Mesothelial cell of epicardium (in vitro differentiated cells): ENCODE measurements around the gene MAN2B2. TPM values are rescaled to one million over a fixed set of nuclear protein-coding genes. Genes with fewer than 3 reads are reported as not detected.

Experiments
- DNase-seq, 2 experiments: peaks; one replicate each; pipeline ENCODE4 v3.0.0; 2021; ENCODE audit warnings: low spot score in 2 of 2; ENCODE audit not compliant: unreplicated experiment in 2 of 2
- H3K27ac Mint-ChIP-seq: 2 replicates; pipeline ENCODE4 v1.8.0; 2021; ENCODE audit warnings: mixed read lengths
- H3K27me3 Mint-ChIP-seq: 2 replicates; pipeline ENCODE4 v1.8.0; 2021; ENCODE audit warnings: low read depth, mixed read lengths
- H3K36me3 Mint-ChIP-seq: 2 replicates; pipeline ENCODE4 v1.8.0; 2021; ENCODE audit warnings: mixed read lengths
- H3K4me1 Mint-ChIP-seq: 2 replicates; pipeline ENCODE4 v1.8.0; 2021; ENCODE audit warnings: mixed read lengths
- H3K4me3 Mint-ChIP-seq: 2 replicates; pipeline ENCODE4 v1.8.0; 2021; ENCODE audit warnings: mild to moderate bottlenecking, moderate library complexity, mixed read lengths
- H3K9me3 Mint-ChIP-seq: 2 replicates; pipeline ENCODE4 v1.8.0; 2021; ENCODE audit warnings: mixed read lengths
- total RNA-seq: library from RNA; stranded (reverse); gene quantifications from 3 replicates; pipeline ENCODE4 v1.2.1, GENCODE V29; 2021
- TF ChIP-seq, protein P1 (sequence below): fragments of 200-600 bp; sonication (generic); IDR thresholded peaks from one replicate; pipeline ENCODE4 v1.5.0; 2021; ENCODE audit warnings: antibody characterized with exemption; ENCODE audit not compliant: unreplicated experiment

Gene MAN2B2
- total RNA-seq, 1 donor from 2014 or later = 24.0 TPM

DNA sequence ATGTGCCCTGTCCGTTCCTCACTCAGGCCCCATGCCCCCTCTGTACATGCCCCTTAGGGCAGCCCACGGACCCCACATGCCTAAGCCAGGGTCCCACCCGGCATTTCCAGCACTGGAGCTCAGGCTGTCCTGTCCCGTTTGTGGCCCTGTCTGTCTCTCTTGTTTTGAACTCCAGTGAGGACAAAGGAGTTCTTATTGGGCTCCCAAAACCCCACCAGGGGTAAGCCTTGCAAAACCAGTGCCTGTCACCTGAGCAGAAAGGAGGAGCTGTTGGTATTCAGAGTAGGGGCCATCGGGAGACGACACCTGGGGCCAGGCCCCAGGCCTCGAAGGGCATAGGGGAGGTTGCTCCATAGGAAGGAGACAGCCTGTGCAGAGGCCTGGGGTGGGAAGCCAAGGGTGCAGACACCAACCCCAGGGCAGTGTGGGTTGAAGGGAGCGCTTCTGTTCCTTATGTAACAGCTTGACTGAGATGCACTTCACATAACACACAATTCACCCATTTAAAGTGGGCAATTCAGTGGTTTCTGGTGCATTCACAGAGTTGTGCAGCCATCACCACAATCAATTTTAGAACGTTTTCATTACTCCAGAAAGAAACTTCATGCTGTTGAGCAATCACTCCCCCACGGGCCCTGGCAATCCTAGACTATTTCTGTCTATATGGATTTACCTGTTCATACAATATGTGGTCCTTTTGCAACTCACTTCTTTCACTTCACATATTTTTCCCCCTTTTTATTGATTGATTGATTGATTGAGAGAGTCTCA lies 31.7 kb downstream of the MAN2B2 start:
- no peaks in the 10 kb centered on the region for H3K27me3 Mint-ChIP-seq
- H3K27ac Mint-ChIP-seq = no peak overlapping the region
- no peaks in the 10 kb centered on the region for H3K4me1 Mint-ChIP-seq
- no peak for DNase-seq
- peaks cover 60% of the 10 kb centered on the region for H3K36me3 Mint-ChIP-seq
- peaks cover 14% of the 10 kb centered on the region for H3K9me3 Mint-ChIP-seq
- TF ChIP-seq, protein P1, sequence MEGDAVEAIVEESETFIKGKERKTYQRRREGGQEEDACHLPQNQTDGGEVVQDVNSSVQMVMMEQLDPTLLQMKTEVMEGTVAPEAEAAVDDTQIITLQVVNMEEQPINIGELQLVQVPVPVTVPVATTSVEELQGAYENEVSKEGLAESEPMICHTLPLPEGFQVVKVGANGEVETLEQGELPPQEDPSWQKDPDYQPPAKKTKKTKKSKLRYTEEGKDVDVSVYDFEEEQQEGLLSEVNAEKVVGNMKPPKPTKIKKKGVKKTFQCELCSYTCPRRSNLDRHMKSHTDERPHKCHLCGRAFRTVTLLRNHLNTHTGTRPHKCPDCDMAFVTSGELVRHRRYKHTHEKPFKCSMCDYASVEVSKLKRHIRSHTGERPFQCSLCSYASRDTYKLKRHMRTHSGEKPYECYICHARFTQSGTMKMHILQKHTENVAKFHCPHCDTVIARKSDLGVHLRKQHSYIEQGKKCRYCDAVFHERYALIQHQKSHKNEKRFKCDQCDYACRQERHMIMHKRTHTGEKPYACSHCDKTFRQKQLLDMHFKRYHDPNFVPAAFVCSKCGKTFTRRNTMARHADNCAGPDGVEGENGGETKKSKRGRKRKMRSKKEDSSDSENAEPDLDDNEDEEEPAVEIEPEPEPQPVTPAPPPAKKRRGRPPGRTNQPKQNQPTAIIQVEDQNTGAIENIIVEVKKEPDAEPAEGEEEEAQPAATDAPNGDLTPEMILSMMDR = no peak
- no peak overlapping the region for H3K4me3 Mint-ChIP-seq

DNA sequence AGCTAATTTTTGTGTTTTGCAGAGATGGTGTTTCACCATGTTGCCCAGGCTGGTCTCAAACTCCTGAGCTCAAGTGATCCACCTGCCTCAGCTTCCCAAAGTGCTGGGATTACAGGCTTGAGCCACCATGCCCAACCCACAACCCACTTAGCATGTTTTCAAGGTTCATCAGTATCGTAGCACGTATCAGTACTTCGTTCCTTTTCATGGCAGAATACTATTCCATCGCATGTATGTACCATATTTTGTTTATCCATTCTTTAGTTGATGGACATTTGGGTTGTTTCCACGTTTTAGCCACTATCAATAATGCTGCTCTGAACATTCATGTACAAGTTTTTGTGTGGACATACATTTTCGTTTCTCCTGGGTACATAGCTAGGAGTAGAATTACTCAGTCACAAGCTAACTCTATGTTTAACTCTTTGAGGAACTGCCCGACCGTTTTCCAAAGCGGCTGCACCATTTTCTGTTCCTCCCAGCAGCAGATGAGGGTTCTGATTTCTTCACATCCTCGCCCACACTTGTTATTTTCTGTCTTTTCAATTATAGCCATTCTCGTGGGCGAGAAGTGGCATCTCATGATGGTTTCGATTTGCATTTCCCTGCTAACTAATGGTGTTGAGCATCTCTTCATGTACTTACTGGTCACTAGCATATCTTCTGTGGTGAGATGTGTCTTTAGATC lies 32.5 kb downstream of the MAN2B2 start:
- Mint-ChIP-seq H3K4me1 (no peaks in the 10 kb centered on the region), H3K9me3 (peaks cover 14% of the 10 kb centered on the region), H3K36me3 (peaks cover 56% of the 10 kb centered on the region), H3K27ac (no peak overlapping the region), H3K4me3 (no peak overlapping the region), H3K27me3 (no peaks in the 10 kb centered on the region)
- no peak for DNase-seq
- TF ChIP-seq, protein P1 = no peak

DNA sequence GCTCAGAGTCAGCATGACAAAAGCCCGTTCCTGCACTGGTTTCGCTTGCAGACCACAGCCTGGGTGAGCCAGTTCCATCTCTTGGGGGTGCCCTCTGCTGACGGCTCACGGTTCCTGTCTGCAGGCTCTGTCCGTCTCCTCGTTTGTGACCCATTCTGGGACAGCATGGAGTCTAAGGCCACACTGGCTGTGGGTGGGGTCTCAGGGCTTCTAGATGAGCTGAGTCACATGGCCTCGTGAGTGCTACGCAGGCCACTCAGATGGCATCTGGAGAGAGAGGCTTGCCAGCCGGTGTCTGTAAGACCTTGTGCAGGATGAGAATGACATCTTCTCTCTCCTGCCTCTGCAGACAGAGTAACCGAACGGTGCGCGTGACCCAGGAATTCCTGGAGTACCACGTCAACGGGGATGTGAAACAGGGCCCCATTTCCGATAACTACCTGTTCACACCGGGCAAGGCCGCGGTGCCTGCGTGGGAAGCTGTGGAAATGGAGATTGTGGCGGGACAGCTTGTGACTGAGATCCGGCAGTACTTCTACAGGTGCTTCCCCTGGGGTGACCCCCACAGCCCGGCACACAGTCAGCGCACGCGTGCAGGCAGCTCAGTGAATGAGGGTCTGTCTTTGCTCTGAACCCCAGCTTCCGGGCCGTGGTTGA lies 33.9 kb downstream of the MAN2B2 start:
- Mint-ChIP-seq H3K4me3 (no peak overlapping the region), H3K27ac (no peak overlapping the region), H3K27me3 (no peaks in the 10 kb centered on the region), H3K36me3 (peaks cover 53% of the 10 kb centered on the region), H3K9me3 (peaks cover 14% of the 10 kb centered on the region), H3K4me1 (no peaks in the 10 kb centered on the region)
- no peak for DNase-seq
- TF ChIP-seq, protein P1 = no peak

DNA sequence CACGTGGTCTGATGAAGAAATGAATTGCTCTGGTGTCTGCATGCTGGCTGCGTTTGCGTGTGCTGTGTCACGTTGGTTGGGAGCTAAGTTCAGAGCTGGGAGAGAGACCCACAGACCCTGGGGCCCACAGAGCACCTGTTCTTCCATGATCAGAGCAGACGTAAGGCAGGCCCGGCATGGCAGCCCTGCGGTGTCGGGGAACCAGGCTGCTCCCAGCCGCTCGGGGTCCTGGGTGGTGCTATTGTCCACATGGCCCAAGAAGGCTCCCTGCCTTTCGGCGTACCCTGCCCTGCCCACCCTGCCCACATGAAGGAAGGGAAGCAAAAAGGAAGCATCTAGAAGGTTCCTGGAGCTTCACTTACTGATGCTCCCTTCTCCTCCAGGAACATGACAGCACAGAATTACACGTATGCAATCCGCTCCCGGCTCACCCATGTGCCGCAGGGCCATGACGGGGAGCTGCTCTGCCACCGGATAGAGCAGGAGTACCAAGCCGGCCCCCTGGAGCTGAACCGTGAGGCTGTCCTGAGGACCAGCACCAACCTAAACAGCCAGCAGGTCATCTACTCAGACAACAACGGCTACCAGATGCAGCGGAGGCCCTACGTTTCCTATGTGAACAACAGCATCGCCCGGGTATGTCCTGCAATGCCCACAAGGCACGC lies 34.6 kb downstream of the MAN2B2 start:
- DNase-seq = no peak
- Mint-ChIP-seq H3K4me1 (no peaks in the 10 kb centered on the region), H3K9me3 (peaks cover 12% of the 10 kb centered on the region), H3K4me3 (no peak overlapping the region), H3K27ac (no peak overlapping the region), H3K36me3 (peaks cover 48% of the 10 kb centered on the region), H3K27me3 (no peaks in the 10 kb centered on the region)
- TF ChIP-seq, protein P1 = no peak

DNA sequence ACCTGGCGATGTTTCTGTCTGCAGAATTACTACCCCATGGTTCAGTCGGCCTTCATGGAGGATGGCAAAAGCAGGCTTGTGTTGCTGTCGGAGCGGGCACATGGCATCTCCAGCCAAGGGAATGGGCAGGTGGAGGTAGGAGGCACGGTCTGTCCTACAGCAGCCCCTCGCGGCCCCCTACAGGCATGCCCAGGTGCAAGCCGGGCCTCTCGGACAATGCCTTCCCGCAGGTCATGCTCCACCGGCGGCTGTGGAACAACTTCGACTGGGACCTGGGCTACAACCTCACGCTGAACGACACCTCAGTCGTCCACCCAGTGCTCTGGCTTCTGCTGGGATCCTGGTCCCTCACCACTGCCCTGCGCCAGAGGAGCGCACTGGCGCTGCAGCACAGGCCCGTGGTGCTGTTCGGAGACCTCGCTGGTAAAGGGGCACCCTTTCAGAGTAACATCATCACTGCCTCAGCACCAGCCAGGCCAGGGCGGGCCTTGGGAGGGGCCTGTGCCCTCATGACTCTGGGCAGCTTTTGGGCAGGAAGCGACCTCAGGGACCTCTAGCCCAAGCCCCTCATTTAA lies 36.0 kb downstream of the MAN2B2 start:
- TF ChIP-seq, protein P1 = no peak
- H3K9me3 Mint-ChIP-seq = peaks cover 5% of the 10 kb centered on the region
- H3K4me3 Mint-ChIP-seq = no peak overlapping the region
- H3K4me1 Mint-ChIP-seq = no peaks in the 10 kb centered on the region
- no peaks in the 10 kb centered on the region for H3K27me3 Mint-ChIP-seq
- H3K36me3 Mint-ChIP-seq = peaks cover 35% of the 10 kb centered on the region
- DNase-seq = no peak
- H3K27ac Mint-ChIP-seq = no peak overlapping the region
